ENCODE results near the gene DLG3.

The DLG3 gene

DNA sequence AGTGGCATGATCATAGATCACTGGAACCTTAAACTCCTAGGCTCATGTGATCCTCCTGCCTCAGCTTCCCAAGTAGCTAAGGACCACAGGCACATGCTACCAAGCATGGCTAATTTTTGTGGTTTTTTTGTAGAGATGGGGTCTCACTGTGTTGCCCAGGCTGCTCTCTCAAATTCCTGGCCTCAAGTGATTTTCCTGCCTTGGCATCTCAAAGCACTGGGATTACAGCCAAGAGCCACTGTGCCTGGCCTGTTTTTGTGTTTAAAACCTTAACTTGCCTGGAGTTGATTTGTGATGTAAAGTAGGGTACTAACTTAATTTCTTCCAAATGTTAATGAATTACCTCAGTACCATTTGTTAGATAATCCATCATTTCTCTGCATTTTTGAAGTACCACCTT lies 22.3 kb downstream of the DLG3 start:
- no peaks in the 10 kb centered on the region for H3K36me3 ChIP-seq (ENCODE audit: insufficient read depth, low read length)
- H3K9ac ChIP-seq (ENCODE audit: low read depth, low read length, poor library complexity, severe bottlenecking): no peak overlapping the region
- H3F3A ChIP-seq (ENCODE audit: low read depth): no peaks in the 10 kb centered on the region
- H3K9me2 ChIP-seq (replicated peaks; ENCODE audit: low read depth, low read length): no peaks in the 10 kb centered on the region
- no peak overlapping the region for H3K4me3 ChIP-seq (ENCODE audit: low read length, poor library complexity, severe bottlenecking)
- H3K27me3 ChIP-seq (ENCODE audit: insufficient read depth, low read length, poor library complexity, severe bottlenecking): no peaks in the 10 kb centered on the region
- peaks cover 27% of the 10 kb centered on the region for H3K79me2 ChIP-seq (ENCODE audit: insufficient read depth, low read length)
- TF ChIP-seq EZH2phosphoT487 (IDR thresholded peaks at IDR 0.05; ENCODE audit: borderline replicate concordance): no peak
- TF ChIP-seq, protein P1, sequence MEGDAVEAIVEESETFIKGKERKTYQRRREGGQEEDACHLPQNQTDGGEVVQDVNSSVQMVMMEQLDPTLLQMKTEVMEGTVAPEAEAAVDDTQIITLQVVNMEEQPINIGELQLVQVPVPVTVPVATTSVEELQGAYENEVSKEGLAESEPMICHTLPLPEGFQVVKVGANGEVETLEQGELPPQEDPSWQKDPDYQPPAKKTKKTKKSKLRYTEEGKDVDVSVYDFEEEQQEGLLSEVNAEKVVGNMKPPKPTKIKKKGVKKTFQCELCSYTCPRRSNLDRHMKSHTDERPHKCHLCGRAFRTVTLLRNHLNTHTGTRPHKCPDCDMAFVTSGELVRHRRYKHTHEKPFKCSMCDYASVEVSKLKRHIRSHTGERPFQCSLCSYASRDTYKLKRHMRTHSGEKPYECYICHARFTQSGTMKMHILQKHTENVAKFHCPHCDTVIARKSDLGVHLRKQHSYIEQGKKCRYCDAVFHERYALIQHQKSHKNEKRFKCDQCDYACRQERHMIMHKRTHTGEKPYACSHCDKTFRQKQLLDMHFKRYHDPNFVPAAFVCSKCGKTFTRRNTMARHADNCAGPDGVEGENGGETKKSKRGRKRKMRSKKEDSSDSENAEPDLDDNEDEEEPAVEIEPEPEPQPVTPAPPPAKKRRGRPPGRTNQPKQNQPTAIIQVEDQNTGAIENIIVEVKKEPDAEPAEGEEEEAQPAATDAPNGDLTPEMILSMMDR (conservative IDR thresholded peaks at IDR 0.05; ENCODE audit: low read length): no peak
- H3K4me1 ChIP-seq (ENCODE audit: insufficient read depth, low read length, poor library complexity, severe bottlenecking): peaks cover 6% of the 10 kb centered on the region
- H3K9me3 ChIP-seq (ENCODE audit: insufficient read depth, low read depth, low read length): no peaks in the 10 kb centered on the region
- H3K4me2 ChIP-seq (ENCODE audit: low read depth, low read length, poor library complexity, severe bottlenecking): no peak overlapping the region
- no peak overlapping the region for H2AFZ ChIP-seq (ENCODE audit: low read length)
- peaks cover 6% of the 10 kb centered on the region for H4K20me1 ChIP-seq (ENCODE audit: insufficient read depth, low read length, poor library complexity, severe bottlenecking)

DNA sequence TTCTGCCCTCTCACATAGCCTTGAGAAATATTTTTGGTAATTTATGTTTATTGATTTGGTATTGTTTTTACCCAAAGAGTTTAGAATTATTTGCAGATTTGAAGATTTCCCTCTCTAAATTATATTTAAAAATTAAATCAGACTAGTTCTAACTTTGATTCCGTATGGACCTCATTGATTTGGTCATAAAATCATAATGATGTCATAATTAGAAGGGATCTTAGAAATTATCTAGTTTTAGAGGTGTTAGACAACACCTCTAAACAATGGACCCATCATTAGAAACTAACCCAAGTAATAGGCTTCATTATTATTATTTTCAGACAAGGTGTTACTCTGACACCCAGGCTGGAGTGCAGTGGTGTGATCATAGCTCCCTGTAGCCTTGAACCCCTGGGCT lies 24.1 kb downstream of the DLG3 start:
- Histone ChIP-seq H4K20me1 (ENCODE audit: insufficient read depth, low read length, poor library complexity, severe bottlenecking) (peaks cover 6% of the 10 kb centered on the region), H2AFZ (ENCODE audit: low read length) (no peak overlapping the region), H3K9me3 (ENCODE audit: insufficient read depth, low read depth, low read length) (no peaks in the 10 kb centered on the region), H3K4me3 (ENCODE audit: low read length, poor library complexity, severe bottlenecking) (no peak overlapping the region), H3K4me2 (ENCODE audit: low read depth, low read length, poor library complexity, severe bottlenecking) (no peak overlapping the region), H3K36me3 (ENCODE audit: insufficient read depth, low read length) (no peaks in the 10 kb centered on the region), H3K4me1 (ENCODE audit: insufficient read depth, low read length, poor library complexity, severe bottlenecking) (peaks cover 6% of the 10 kb centered on the region), H3F3A (ENCODE audit: low read depth) (no peaks in the 10 kb centered on the region), H3K79me2 (ENCODE audit: insufficient read depth, low read length) (peaks cover 22% of the 10 kb centered on the region; the same call in 1 of the 2 replicates), H3K9me2 (replicated peaks; ENCODE audit: low read depth, low read length) (no peaks in the 10 kb centered on the region), H3K27me3 (ENCODE audit: insufficient read depth, low read length, poor library complexity, severe bottlenecking) (no peaks in the 10 kb centered on the region), H3K9ac (ENCODE audit: low read depth, low read length, poor library complexity, severe bottlenecking) (no peak overlapping the region)
- TF ChIP-seq EZH2phosphoT487 (IDR thresholded peaks at IDR 0.05; ENCODE audit: borderline replicate concordance): no peak
- TF ChIP-seq, protein P1 (conservative IDR thresholded peaks at IDR 0.05; ENCODE audit: low read length): no peak

DNA sequence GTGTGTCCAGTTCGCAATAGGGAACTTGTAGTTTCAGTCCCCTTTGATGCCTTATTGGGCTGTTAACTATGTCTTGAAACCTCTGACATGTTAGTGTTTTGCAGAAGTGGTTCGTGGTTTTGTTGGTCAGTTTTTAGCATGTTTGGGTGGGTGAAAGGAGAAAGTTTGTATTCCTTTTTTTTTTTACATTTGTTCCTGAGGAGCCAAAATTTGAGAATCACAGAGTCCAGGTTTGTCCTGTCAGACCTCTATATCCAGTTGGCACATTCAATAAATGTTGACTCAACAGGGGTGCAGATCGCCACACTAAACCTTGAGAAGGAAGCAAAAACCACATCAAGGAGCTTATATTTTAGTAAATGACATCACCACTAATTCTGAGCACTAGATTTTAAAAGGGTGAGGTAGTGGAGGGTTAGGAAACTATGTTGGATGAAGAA lies 26.2 kb downstream of the DLG3 start:
- Histone ChIP-seq H3K9me3 (ENCODE audit: insufficient read depth, low read depth, low read length) (no peaks in the 10 kb centered on the region), H2AFZ (ENCODE audit: low read length) (no peak overlapping the region), H3K79me2 (ENCODE audit: insufficient read depth, low read length) (peaks cover 17% of the 10 kb centered on the region; the same call in 1 of the 2 replicates), H3K9me2 (replicated peaks; ENCODE audit: low read depth, low read length) (no peaks in the 10 kb centered on the region), H3K36me3 (ENCODE audit: insufficient read depth, low read length) (no peaks in the 10 kb centered on the region), H3K4me3 (ENCODE audit: low read length, poor library complexity, severe bottlenecking) (peak overlapping the region; percentile 17), H3F3A (ENCODE audit: low read depth) (no peaks in the 10 kb centered on the region), H3K4me2 (ENCODE audit: low read depth, low read length, poor library complexity, severe bottlenecking) (peak overlapping the region; percentile 40), H3K4me1 (ENCODE audit: insufficient read depth, low read length, poor library complexity, severe bottlenecking) (peaks cover 9% of the 10 kb centered on the region), H3K27me3 (ENCODE audit: insufficient read depth, low read length, poor library complexity, severe bottlenecking) (no peaks in the 10 kb centered on the region), H3K9ac (ENCODE audit: low read depth, low read length, poor library complexity, severe bottlenecking) (no peak overlapping the region), H4K20me1 (ENCODE audit: insufficient read depth, low read length, poor library complexity, severe bottlenecking) (peaks cover 6% of the 10 kb centered on the region)
- TF ChIP-seq EZH2phosphoT487 (IDR thresholded peaks at IDR 0.05; ENCODE audit: borderline replicate concordance): no peak
- TF ChIP-seq, protein P1 (conservative IDR thresholded peaks at IDR 0.05; ENCODE audit: low read length): no peak
